Common myeloid progenitor, CD34-positive (primary cell): ENCODE measurements around the gene ACOT2.

Source experiments
- CTCF ChIA-PET: fragments of 350-600 bp; sonication (Branson Sonifier 250); formaldehyde crosslinking; loops from one replicate; lab custom pipeline; 2021; ENCODE audit warnings: antibody characterized with exemption; lab: Charles Lee
- POLR2A ChIA-PET: fragments of 350-600 bp; sonication (Branson Sonifier 250); formaldehyde crosslinking; loops from one replicate; lab custom pipeline; 2021; ENCODE audit warnings: antibody characterized with exemption; lab: Charles Lee
- DNase-seq, 3 donors: peaks; one replicate each; pipeline versions ENCODE4 v3.0.0 to v3.0.0-alpha.2; 2013
- H3K27ac ChIP-seq, 2 experiments: 1 replicate in 1 of 2; 2 replicates in 1 of 2; pipeline ENCODE4 v1.7.0; 2013; ENCODE audit warnings: inconsistent platforms in 2 of 2, low read length in 2 of 2, mild to moderate bottlenecking in 2 of 2, low read depth in 1 of 2, moderate library complexity in 1 of 2; ENCODE audit not compliant: severe bottlenecking in 2 of 2, insufficient read depth in 1 of 2, poor library complexity in 1 of 2
- H3K27me3 ChIP-seq, 5 experiments: replicated peaks in 2 of 5; 1 replicate in 3 of 5; 2 replicates in 2 of 5; pipeline versions ENCODE4 v1.6.1 to v1.7.0; 2013; ENCODE audit warnings: low read length in 4 of 5, mild to moderate bottlenecking in 2 of 5, moderate library complexity in 2 of 5, inconsistent platforms in 1 of 5; ENCODE audit not compliant: insufficient read depth in 5 of 5, control insufficient read depth in 4 of 5
- H3K36me3 ChIP-seq, 4 experiments: 1 replicate in 2 of 4; 2 replicates in 2 of 4; pipeline versions ENCODE4 v1.6.1 to v1.7.0; 2013; ENCODE audit warnings: low read length in 3 of 4, control low read depth in 1 of 4, mild to moderate bottlenecking in 1 of 4; ENCODE audit not compliant: control insufficient read depth in 4 of 4, insufficient read depth in 4 of 4
- H3K4me1 ChIP-seq, 4 experiments: 1 replicate in 3 of 4; 2 replicates in 1 of 4; pipeline versions ENCODE4 v1.6.1 to v1.7.1; 2013; ENCODE audit warnings: low read length in 3 of 4, mild to moderate bottlenecking in 3 of 4, control low read depth in 1 of 4, inconsistent platforms in 1 of 4, moderate library complexity in 1 of 4; ENCODE audit not compliant: control insufficient read depth in 4 of 4, insufficient read depth in 4 of 4; ENCODE audit errors: control extremely low read depth in 1 of 4
- H3K4me3 ChIP-seq, 7 experiments: 1 replicate in 4 of 7; 2 replicates in 3 of 7; pipeline versions ENCODE4 v1.5.1 to v1.7.0; 2013; ENCODE audit warnings: mild to moderate bottlenecking in 7 of 7, low read length in 6 of 7, moderate library complexity in 6 of 7, inconsistent platforms in 2 of 7, low read depth in 2 of 7, control low read depth in 1 of 7; ENCODE audit not compliant: insufficient read depth in 4 of 7, control insufficient read depth in 1 of 7; ENCODE audit errors: extremely low read depth in 1 of 7
- H3K9me3 ChIP-seq, 5 experiments: 1 replicate in 4 of 5; 2 replicates in 1 of 5; pipeline versions ENCODE4 v1.6.1 to v1.7.1; 2013; ENCODE audit warnings: low read length in 4 of 5, mild to moderate bottlenecking in 2 of 5, inconsistent platforms in 1 of 5, low read depth in 1 of 5, moderate library complexity in 1 of 5; ENCODE audit not compliant: control insufficient read depth in 4 of 5, insufficient read depth in 2 of 5; ENCODE audit errors: control extremely low read depth in 1 of 5
- WGBS: methylation state at CpG from one replicate; pipeline ENCODE4 v1.1.5; 2013; ENCODE audit not compliant: insufficient coverage; 5-methylcytosine and 5-hydroxymethylcytosine counted together

ACOT2 gene

GRCh38 chr14:73591690-73592449, 22.9 kb downstream of the ACOT2 start, which contains the start of gene ACOT4:
ACOT4 (plus strand) TSS chr14:73591873; CDS start chr14:73591960, 87 bp downstream.
- POLR2A ChIA-PET: interaction anchor here (0.6 kb wide), 1 partner anchor 285 kb away, joined by 7 read pairs; no protein-coding TSS in a partner anchor

GRCh38 chr14:73594491-73594890, 25.5 kb downstream of the ACOT2 start:
- no peak for DNase-seq
- Histone ChIP-seq H3K27ac (no peak overlapping the region), H3K4me1 (peaks cover 0 to 8% (median 3%) of the 10 kb centered on the region in 4 experiments), H3K36me3 (no peaks in the 10 kb centered on the region), H3K9me3 (no peaks in the 10 kb centered on the region), H3K4me3 (no peak overlapping the region), H3K27me3 (peaks cover 0 to 2% (median 0%) of the 10 kb centered on the region in 5 experiments)
- CTCF ChIA-PET: no interaction called here
- 91% methylated on average over 6 of the region's 9 CpGs for WGBS
- POLR2A ChIA-PET: no interaction called here

More at GRCh38 chr14:73591690-73592449, 22.9 kb downstream of the ACOT2 start, which contains the start of gene ACOT4:
- Histone ChIP-seq H3K4me1 (peaks cover 0 to 8% (median 3%) of the 10 kb centered on the region in 4 experiments), H3K27me3 (peaks cover 0 to 2% (median 0%) of the 10 kb centered on the region in 5 experiments), H3K36me3 (no peaks in the 10 kb centered on the region), H3K27ac (no peak within 1 kb of the TSS), H3K9me3 (no peaks in the 10 kb centered on the region), H3K4me3 (peak within 1 kb of the TSS; percentile 56 to 82 (median 73))
- peak; percentile 52 to 81 (median 69) for DNase-seq
- WGBS: 3% methylated on average over 87 of the region's 89 CpGs
- CTCF ChIA-PET: no interaction called here

DNA sequence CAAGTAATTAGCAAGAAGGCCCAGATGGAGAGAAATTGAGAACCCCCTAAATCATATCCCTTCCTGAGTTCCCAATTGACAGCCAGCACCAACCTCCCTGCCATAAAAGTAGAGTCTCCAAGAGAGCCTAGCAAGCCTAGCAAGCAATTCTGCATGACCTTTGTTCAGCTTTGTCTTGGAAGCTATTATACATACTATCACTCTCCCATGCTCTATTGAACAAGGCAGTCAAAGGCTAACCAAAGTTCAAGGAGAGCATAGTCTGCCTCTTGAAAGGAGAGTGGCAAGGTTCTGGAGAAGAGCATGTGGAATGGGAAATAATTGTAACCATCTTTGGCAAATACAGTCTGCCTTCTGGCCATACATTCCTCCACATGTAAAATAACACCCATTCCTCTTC, 30.5 kb downstream of the ACOT2 start:
- ChIA-PET POLR2A (interaction anchor here (0.6 kb wide), 1 partner anchor 78 kb away, joined by 5 read pairs; no protein-coding TSS in a partner anchor), CTCF (interaction anchor here (1.5 kb wide), 1 partner anchor 13 kb away, joined by 3 read pairs; no protein-coding TSS in a partner anchor)
- H3K27me3 ChIP-seq: no peaks in the 10 kb centered on the region
- no peaks in the 10 kb centered on the region for H3K9me3 ChIP-seq
- H3K4me3 ChIP-seq: no peak overlapping the region
- H3K27ac ChIP-seq: no peak overlapping the region
- no peaks in the 10 kb centered on the region for H3K36me3 ChIP-seq
- DNase-seq: no peak
- peaks cover 0 to 4% (median 0%) of the 10 kb centered on the region in 4 experiments for H3K4me1 ChIP-seq

DNA sequence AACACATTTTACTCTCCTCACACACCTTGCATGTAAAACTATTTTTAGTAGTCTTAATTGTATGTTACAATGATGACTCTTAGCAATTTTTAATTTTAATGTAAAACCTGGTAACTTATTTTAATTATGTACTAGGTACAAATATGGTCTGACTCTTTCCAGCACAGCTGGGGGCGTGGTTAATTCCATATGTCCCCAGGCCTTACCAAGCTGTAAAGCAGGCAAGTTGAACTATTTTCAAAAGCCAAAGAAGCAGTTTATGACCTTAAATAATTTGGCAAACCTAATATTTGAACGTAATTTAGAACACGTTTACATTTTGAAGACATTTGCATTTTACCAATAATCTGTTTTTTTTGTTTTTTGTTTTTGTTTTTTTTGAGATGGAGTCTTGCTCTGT, 34.0 kb downstream of the ACOT2 start:
- no peak for DNase-seq
- Histone ChIP-seq H3K27me3 (no peaks in the 10 kb centered on the region), H3K4me1 (peaks cover 0 to 4% (median 0%) of the 10 kb centered on the region in 4 experiments), H3K36me3 (no peaks in the 10 kb centered on the region), H3K27ac (no peak overlapping the region), H3K4me3 (no peak overlapping the region), H3K9me3 (no peaks in the 10 kb centered on the region)
- 100% methylated on average over 1 of the region's 3 CpGs for WGBS
- ChIA-PET CTCF (no interaction called here), POLR2A (interaction anchor here (0.7 kb wide), 1 partner anchor 36 kb away, joined by 3 read pairs; no protein-coding TSS in a partner anchor)

DNA sequence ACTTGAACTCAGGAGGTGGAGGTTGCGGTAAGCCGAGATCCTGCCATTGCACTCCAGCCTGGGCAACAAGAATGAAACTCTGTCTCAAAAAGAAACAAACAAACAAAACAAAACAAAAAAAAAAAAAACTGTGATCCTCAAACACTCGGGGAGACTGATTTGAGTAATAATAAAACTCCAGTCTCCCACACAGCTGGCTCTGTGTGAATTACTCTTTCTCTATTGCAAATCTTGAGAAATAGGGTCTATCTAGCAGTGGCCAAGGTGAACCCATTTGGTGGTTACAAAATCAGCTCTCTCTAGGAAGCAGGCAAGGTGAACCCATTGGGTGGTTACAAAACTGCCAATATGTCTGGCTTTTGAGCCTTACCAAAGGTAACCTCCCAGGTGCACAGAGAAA, 37.3 kb downstream of the ACOT2 start:
- H3K27me3 ChIP-seq: no peaks in the 10 kb centered on the region
- ChIA-PET CTCF (interaction anchor here (1.9 kb wide), 1 partner anchor 27 kb away, joined by 4 read pairs; no protein-coding TSS in a partner anchor), POLR2A (no interaction called here)
- H3K36me3 ChIP-seq: no peaks in the 10 kb centered on the region
- 93% methylated on average over 2 of the region's 3 CpGs for WGBS
- no peak overlapping the region for H3K27ac ChIP-seq
- no peaks in the 10 kb centered on the region for H3K9me3 ChIP-seq
- no peak for DNase-seq
- H3K4me1 ChIP-seq: peaks cover 0 to 4% (median 0%) of the 10 kb centered on the region in 4 experiments
- no peak overlapping the region for H3K4me3 ChIP-seq

DNA sequence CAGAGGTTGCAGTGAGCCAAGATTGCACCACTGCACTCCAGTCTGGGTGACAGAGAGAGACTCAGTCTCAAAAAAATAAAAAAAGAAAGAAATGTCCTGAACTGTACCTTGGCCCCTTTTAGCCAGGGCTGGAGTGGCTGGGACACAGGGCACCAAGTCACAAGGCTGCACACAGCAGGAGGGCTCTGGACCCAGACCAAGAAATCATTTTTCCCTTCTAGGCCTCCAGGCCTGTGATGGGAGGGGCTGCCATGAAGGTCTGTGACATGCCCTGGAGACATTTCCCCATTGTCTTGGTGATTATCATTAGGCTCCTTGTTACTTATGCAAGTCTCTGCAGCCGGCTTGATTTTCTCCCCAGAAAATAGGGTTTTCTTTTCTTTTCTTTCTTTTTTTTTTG, 38.2 kb downstream of the ACOT2 start:
- H3K27ac ChIP-seq: no peak overlapping the region
- DNase-seq: no peak
- ChIA-PET POLR2A (no interaction called here), CTCF (interaction anchor here (1.9 kb wide), 1 partner anchor 26 kb away, joined by 4 read pairs; no protein-coding TSS in a partner anchor)
- no CpG with 5 or more reads among the region's 1 CpG for WGBS
- H3K36me3 ChIP-seq: no peaks in the 10 kb centered on the region
- peaks cover 0 to 3% (median under 1%) of the 10 kb centered on the region in 4 experiments for H3K4me1 ChIP-seq
- H3K27me3 ChIP-seq: no peaks in the 10 kb centered on the region
- no peak overlapping the region for H3K4me3 ChIP-seq
- no peaks in the 10 kb centered on the region for H3K9me3 ChIP-seq

GRCh38 chr14:73610687-73611086, 41.7 kb downstream of the ACOT2 start:
- Histone ChIP-seq H3K9me3 (no peaks in the 10 kb centered on the region), H3K36me3 (no peaks in the 10 kb centered on the region), H3K27ac (no peak overlapping the region), H3K4me3 (no peak overlapping the region), H3K4me1 (peaks cover 0 to 9% (median 6%) of the 10 kb centered on the region in 4 experiments), H3K27me3 (peaks cover 0 to 4% (median 0%) of the 10 kb centered on the region in 5 experiments)
- DNase-seq: no peak
- CTCF ChIA-PET: no interaction called here
- POLR2A ChIA-PET: no interaction called here
- WGBS: 40% methylated on average over 1 of the region's 2 CpGs
